K562 (cell line): Measurements from ENCODE around the gene LMNB1. TPM values are rescaled to one million over a fixed set of nuclear protein-coding genes. Genes with fewer than 3 reads are reported as not detected.

ENCODE experiments used
- CHD1 ChIP-seq: fragments of 200-600 bp; sonication (generic); IDR thresholded peaks from one replicate; pipeline ENCODE4 v1.6.1; 2012; ENCODE audit warnings: mild to moderate bottlenecking, moderate library complexity, low read length, inconsistent platforms
- CTBP1 ChIP-seq: fragments of 450-650 bp; IDR thresholded peaks from 2 replicates; pipeline ENCODE4 v1.6.1; 2016; ENCODE audit warnings: borderline replicate concordance
- HDAC1 ChIP-seq, 2 experiments: fragments of 450-650 bp; IDR thresholded peaks; 2 replicates each; pipeline ENCODE4 v1.6.1; 2016 to 2017; ENCODE audit warnings: inconsistent platforms in 1 of 2, mild to moderate bottlenecking in 1 of 2, moderate library complexity in 1 of 2
- KHSRP ChIP-seq: fragments of 450-650 bp; IDR thresholded peaks from 2 replicates; pipeline ENCODE4 v1.6.1; 2017
- MBD2 ChIP-seq: sonication (generic); IDR thresholded peaks from 2 replicates; pipeline ENCODE4 v1.6.1; 2016; ENCODE audit warnings: low read depth, borderline replicate concordance
- PKNOX1 ChIP-seq: fragments of 450-650 bp; IDR thresholded peaks from 2 replicates; pipeline ENCODE4 v1.6.1; 2016
- POLR2B ChIP-seq: fragments of 450-650 bp; IDR thresholded peaks from 2 replicates; pipeline ENCODE4 v1.6.1; 2018; ENCODE audit warnings: low read depth; ENCODE audit not compliant: partially characterized antibody
- RAD51 ChIP-seq: fragments of 450-650 bp; IDR thresholded peaks from 2 replicates; pipeline ENCODE4 v1.7.1; 2016; ENCODE audit warnings: low read depth, mild to moderate bottlenecking, borderline replicate concordance
- ZBTB7A ChIP-seq: IDR thresholded peaks from 2 replicates; pipeline ENCODE4 v1.6.1; 2011; ENCODE audit warnings: low read depth, mild to moderate bottlenecking, low read length, moderate library complexity, borderline replicate concordance; ENCODE audit not compliant: control insufficient read depth
- ZNF121 ChIP-seq: sonication (generic); formaldehyde crosslinking; conservative IDR thresholded peaks from 2 replicates; pipeline ENCODE4 v1.8.0; 2022; ENCODE audit warnings: missing genetic modification reagents
- ZNF79 ChIP-seq: fragments of 250-450 bp; sonication (Bioruptor Pico); IDR thresholded peaks from 2 replicates; pipeline ENCODE4 v1.4.0; 2020; ENCODE audit warnings: low read depth, mild to moderate bottlenecking, moderate library complexity
- polyA plus RNA-seq, 8 experiments: library from polyadenylated mRNA; depleted of rRNA in 4 of 8; stranded (reverse) in 5 of 8; unstranded in 3 of 8; fragments of >200 nt; fragmentation: Nextera tagmentation in 2 of 8; fragmentation: Illumina TruSeq in 1 of 8; extraction: Ambion mirVana in 2 of 8; extraction: Trizol in 1 of 8; gene quantifications; 2 replicates each; pipeline versions ENCODE4 v1.2.1 to v1.2.3, GENCODE V29; 2011 to 2014; ENCODE audit warnings: inconsistent platforms in 1 of 8, missing spikeins in 1 of 8
- total RNA-seq, 7 experiments: library from RNA; depleted of rRNA in 6 of 7; stranded (reverse); fragments of >200 nt in 6 of 7; fragmentation: Illumina TruSeq in 2 of 7; extraction: Trizol in 2 of 7; gene quantifications; 2 replicates each; pipeline versions ENCODE4 v1.2.1 to v1.2.3, GENCODE V29; 2011 to 2021; ENCODE audit warnings: low replicate concordance in 1 of 7
- TF ChIP-seq, protein P1 (sequence below): fragments of 450-650 bp; IDR thresholded peaks from 2 replicates; pipeline ENCODE4 v1.6.1; 2016; ENCODE audit warnings: mild to moderate bottlenecking, moderate library complexity

The LMNB1 gene
- total and polyA plus RNA-seq, 9 of the 15 experiments (the other 6 are each of a cell fraction or from before 2014, with no cell fraction given), result 2.8 to 190 (median 131) TPM

DNA sequence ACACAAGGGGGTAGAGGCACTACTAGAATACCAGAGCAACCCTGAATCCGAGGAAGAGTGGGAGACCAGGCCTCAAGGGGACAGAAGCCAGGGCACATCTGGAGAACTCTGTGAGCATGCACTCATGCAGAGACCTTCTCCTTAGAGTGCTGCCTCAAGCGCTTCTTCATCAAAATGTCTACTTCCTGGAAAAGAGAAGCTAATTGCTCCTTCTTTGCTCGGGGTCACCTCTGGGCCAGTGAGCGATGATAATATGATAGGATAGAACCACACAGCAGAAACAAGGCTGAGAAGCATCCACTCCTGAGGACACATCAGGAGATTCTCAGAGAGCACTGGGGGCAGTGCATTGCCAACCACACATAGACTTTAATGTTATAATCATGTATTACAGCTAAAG lies 23.7 kb upstream of the LMNB1 start (continued):
- TF ChIP-seq, protein P1, sequence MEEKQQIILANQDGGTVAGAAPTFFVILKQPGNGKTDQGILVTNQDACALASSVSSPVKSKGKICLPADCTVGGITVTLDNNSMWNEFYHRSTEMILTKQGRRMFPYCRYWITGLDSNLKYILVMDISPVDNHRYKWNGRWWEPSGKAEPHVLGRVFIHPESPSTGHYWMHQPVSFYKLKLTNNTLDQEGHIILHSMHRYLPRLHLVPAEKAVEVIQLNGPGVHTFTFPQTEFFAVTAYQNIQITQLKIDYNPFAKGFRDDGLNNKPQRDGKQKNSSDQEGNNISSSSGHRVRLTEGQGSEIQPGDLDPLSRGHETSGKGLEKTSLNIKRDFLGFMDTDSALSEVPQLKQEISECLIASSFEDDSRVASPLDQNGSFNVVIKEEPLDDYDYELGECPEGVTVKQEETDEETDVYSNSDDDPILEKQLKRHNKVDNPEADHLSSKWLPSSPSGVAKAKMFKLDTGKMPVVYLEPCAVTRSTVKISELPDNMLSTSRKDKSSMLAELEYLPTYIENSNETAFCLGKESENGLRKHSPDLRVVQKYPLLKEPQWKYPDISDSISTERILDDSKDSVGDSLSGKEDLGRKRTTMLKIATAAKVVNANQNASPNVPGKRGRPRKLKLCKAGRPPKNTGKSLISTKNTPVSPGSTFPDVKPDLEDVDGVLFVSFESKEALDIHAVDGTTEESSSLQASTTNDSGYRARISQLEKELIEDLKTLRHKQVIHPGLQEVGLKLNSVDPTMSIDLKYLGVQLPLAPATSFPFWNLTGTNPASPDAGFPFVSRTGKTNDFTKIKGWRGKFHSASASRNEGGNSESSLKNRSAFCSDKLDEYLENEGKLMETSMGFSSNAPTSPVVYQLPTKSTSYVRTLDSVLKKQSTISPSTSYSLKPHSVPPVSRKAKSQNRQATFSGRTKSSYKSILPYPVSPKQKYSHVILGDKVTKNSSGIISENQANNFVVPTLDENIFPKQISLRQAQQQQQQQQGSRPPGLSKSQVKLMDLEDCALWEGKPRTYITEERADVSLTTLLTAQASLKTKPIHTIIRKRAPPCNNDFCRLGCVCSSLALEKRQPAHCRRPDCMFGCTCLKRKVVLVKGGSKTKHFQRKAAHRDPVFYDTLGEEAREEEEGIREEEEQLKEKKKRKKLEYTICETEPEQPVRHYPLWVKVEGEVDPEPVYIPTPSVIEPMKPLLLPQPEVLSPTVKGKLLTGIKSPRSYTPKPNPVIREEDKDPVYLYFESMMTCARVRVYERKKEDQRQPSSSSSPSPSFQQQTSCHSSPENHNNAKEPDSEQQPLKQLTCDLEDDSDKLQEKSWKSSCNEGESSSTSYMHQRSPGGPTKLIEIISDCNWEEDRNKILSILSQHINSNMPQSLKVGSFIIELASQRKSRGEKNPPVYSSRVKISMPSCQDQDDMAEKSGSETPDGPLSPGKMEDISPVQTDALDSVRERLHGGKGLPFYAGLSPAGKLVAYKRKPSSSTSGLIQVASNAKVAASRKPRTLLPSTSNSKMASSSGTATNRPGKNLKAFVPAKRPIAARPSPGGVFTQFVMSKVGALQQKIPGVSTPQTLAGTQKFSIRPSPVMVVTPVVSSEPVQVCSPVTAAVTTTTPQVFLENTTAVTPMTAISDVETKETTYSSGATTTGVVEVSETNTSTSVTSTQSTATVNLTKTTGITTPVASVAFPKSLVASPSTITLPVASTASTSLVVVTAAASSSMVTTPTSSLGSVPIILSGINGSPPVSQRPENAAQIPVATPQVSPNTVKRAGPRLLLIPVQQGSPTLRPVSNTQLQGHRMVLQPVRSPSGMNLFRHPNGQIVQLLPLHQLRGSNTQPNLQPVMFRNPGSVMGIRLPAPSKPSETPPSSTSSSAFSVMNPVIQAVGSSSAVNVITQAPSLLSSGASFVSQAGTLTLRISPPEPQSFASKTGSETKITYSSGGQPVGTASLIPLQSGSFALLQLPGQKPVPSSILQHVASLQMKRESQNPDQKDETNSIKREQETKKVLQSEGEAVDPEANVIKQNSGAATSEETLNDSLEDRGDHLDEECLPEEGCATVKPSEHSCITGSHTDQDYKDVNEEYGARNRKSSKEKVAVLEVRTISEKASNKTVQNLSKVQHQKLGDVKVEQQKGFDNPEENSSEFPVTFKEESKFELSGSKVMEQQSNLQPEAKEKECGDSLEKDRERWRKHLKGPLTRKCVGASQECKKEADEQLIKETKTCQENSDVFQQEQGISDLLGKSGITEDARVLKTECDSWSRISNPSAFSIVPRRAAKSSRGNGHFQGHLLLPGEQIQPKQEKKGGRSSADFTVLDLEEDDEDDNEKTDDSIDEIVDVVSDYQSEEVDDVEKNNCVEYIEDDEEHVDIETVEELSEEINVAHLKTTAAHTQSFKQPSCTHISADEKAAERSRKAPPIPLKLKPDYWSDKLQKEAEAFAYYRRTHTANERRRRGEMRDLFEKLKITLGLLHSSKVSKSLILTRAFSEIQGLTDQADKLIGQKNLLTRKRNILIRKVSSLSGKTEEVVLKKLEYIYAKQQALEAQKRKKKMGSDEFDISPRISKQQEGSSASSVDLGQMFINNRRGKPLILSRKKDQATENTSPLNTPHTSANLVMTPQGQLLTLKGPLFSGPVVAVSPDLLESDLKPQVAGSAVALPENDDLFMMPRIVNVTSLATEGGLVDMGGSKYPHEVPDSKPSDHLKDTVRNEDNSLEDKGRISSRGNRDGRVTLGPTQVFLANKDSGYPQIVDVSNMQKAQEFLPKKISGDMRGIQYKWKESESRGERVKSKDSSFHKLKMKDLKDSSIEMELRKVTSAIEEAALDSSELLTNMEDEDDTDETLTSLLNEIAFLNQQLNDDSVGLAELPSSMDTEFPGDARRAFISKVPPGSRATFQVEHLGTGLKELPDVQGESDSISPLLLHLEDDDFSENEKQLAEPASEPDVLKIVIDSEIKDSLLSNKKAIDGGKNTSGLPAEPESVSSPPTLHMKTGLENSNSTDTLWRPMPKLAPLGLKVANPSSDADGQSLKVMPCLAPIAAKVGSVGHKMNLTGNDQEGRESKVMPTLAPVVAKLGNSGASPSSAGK, result peak; percentile 34; the same call in 1 of the 2 replicates
- TF ChIP-seq ZNF79 (CRISPR knock-in tag), result no peak
- TF ChIP-seq PKNOX1, result no peak
- TF ChIP-seq ZNF121, result no peak
- peak; percentile 42; the same call in 1 of the 2 replicates for TF ChIP-seq CTBP1
- TF ChIP-seq KHSRP, result no peak
- TF ChIP-seq HDAC1 (IDR thresholded peaks at IDR 0.05), result 0 out of 4 replicates have a peak, but pooled peaks of 1 of the 2 experiments have one; percentile 17
- TF ChIP-seq POLR2B, result no peak
- no peak for TF ChIP-seq MBD2
- TF ChIP-seq CHD1, result no peak
- no peak for TF ChIP-seq RAD51
- no peak for TF ChIP-seq ZBTB7A
